GM23338 (cell line): Measurements from ENCODE around the gene ZER1. TPM values are rescaled to one million over a fixed set of nuclear protein-coding genes. Genes with fewer than 3 reads are reported as not detected.

Experiments used
- ATAC-seq: fragments of 200-7000 bp; cut with Tn5 transposase; 3 replicates; pipeline ENCODE4 v1.9.1; 2020
- DNase-seq: peaks from one replicate; pipeline ENCODE4 v3.0.0-alpha.2; 2015; ENCODE audit warnings: low spot score
- H2AFZ ChIP-seq: fragments of 200-600 bp; sonication (generic); 2 replicates; pipeline ENCODE4 v1.8.0; 2016; ENCODE audit warnings: antibody characterized with exemption, mild to moderate bottlenecking, moderate library complexity
- H3F3A ChIP-seq: fragments of 200-600 bp; sonication (generic); replicated peaks from 2 replicates; pipeline ENCODE4 v1.8.0; 2017; ENCODE audit warnings: antibody characterized with exemption, mixed run types, low read depth
- H3K27ac ChIP-seq: fragments of 200-600 bp; sonication (generic); 2 replicates; pipeline ENCODE4 v1.6.1; 2016; ENCODE audit warnings: low read depth
- H3K27me3 ChIP-seq: fragments of 200-600 bp; sonication (generic); 2 replicates; pipeline ENCODE4 v1.8.0; 2016; ENCODE audit warnings: mild to moderate bottlenecking, mixed run types, moderate library complexity; ENCODE audit not compliant: insufficient read depth
- H3K36me3 ChIP-seq: fragments of 200-600 bp; sonication (generic); 2 replicates; pipeline ENCODE4 v1.8.0; 2016; ENCODE audit warnings: mild to moderate bottlenecking; ENCODE audit not compliant: insufficient read depth
- H3K4me1 ChIP-seq: fragments of 200-600 bp; sonication (generic); 2 replicates; pipeline ENCODE4 v1.8.0; 2016; ENCODE audit warnings: mild to moderate bottlenecking, moderate library complexity; ENCODE audit not compliant: insufficient read depth
- H3K4me2 ChIP-seq: fragments of 200-600 bp; sonication (generic); 2 replicates; pipeline ENCODE4 v1.7.1; 2017; ENCODE audit warnings: mixed run types
- H3K4me3 ChIP-seq: fragments of 200-600 bp; sonication (generic); 2 replicates; pipeline ENCODE4 v1.6.1; 2016; ENCODE audit warnings: mixed run types
- H3K79me2 ChIP-seq: fragments of 200-600 bp; sonication (generic); replicated peaks from 2 replicates; pipeline ENCODE4 v1.8.0; 2017; ENCODE audit warnings: mild to moderate bottlenecking; ENCODE audit not compliant: insufficient read depth
- H3K9me2 ChIP-seq: fragments of 200-600 bp; sonication (generic); 2 replicates; pipeline ENCODE4 v1.8.0; 2017; ENCODE audit not compliant: insufficient read depth
- H4K20me1 ChIP-seq: fragments of 200-600 bp; sonication (generic); replicated peaks from 2 replicates; pipeline ENCODE4 v1.8.0; 2017; ENCODE audit warnings: mild to moderate bottlenecking; ENCODE audit not compliant: insufficient read depth
- H3K27ac Mint-ChIP-seq: 2 replicates; pipeline ENCODE4 v1.8.0; 2020; ENCODE audit warnings: inconsistent platforms, mild to moderate bottlenecking, moderate library complexity, mixed read lengths
- H3K27me3 Mint-ChIP-seq: 3 replicates; pipeline ENCODE4 v1.8.0; 2022; ENCODE audit warnings: low read depth, mild to moderate bottlenecking, moderate library complexity, mixed read lengths, inconsistent platforms; ENCODE audit not compliant: insufficient read depth, poor library complexity
- H3K36me3 Mint-ChIP-seq: 3 replicates; pipeline ENCODE4 v1.8.0; 2021; ENCODE audit warnings: low read depth, mild to moderate bottlenecking, inconsistent platforms, moderate library complexity, mixed read lengths
- H3K4me1 Mint-ChIP-seq: 3 replicates; pipeline ENCODE4 v1.8.0; 2020; ENCODE audit warnings: mild to moderate bottlenecking, inconsistent platforms, mixed read lengths
- H3K4me3 Mint-ChIP-seq: 3 replicates; pipeline ENCODE4 v1.8.0; 2021; ENCODE audit warnings: moderate library complexity, mild to moderate bottlenecking, inconsistent platforms, mixed read lengths
- H3K9me3 Mint-ChIP-seq: 3 replicates; pipeline ENCODE4 v1.8.0; 2020; ENCODE audit warnings: moderate library complexity, mild to moderate bottlenecking, inconsistent platforms, mixed read lengths
- CREB1 ChIP-seq: fragments of 250-450 bp; sonication (Bioruptor Pico); IDR thresholded peaks from 2 replicates; pipeline ENCODE4 v1.5.0; 2020; ENCODE audit warnings: low read depth, mild to moderate bottlenecking, moderate library complexity
- CTCF ChIP-seq, 2 experiments: fragments of 200-600 bp in 1 of 2; sonication (generic) in 1 of 2; conservative IDR thresholded peaks; 2 replicates each; pipeline versions ENCODE4 v1.5.1 to v1.6.1; 2016 to 2017; ENCODE audit warnings: antibody characterized with exemption in 2 of 2, low read depth in 2 of 2, mild to moderate bottlenecking in 2 of 2, moderate library complexity in 1 of 2
- ETS1 ChIP-seq: IDR thresholded peaks from 2 replicates; pipeline ENCODE4 v1.6.1; 2016; ENCODE audit warnings: antibody characterized with exemption
- NANOG ChIP-seq: IDR thresholded peaks from 2 replicates; pipeline ENCODE4 v1.6.1; 2016; ENCODE audit warnings: antibody characterized with exemption, borderline replicate concordance
- POLR2AphosphoS5 ChIP-seq: IDR thresholded peaks from 2 replicates; pipeline ENCODE4 v1.6.1; 2016; ENCODE audit warnings: antibody characterized with exemption, low read depth
- ZNF114 ChIP-seq: fragments of 250-450 bp; sonication (Bioruptor Pico); IDR thresholded peaks from 2 replicates; pipeline ENCODE4 v1.5.0; 2020; ENCODE audit warnings: mild to moderate bottlenecking, moderate library complexity
- polyA plus RNA-seq: library from polyadenylated mRNA; unstranded; fragments of >200 nt; fragmentation: Nextera tagmentation; extraction: Ambion mirVana; gene quantifications from 2 replicates; pipeline ENCODE4 v1.2.1, GENCODE V29; 2016
- total RNA-seq: library from RNA; depleted of rRNA; stranded (reverse); fragments of >200 nt; shearing (Covaris generic); gene quantifications from 2 replicates; pipeline ENCODE4 v1.2.3, GENCODE V29; 2014

ZER1 gene
- total and polyA plus RNA-seq, 2 experiments from 2014 or later = 7.0 to 23.9 TPM

- H4K20me1 ChIP-seq = 0 out of 2 replicates have a peak, but pooled peaks cover 2% of the 10 kb centered on the region
- Mint-ChIP-seq H3K4me3 (peak overlapping the region; percentile 83), H3K4me1 (peaks cover 5% of the 10 kb centered on the region; the same call in 1 of the 3 replicates), H3K9me3 (no peaks in the 10 kb centered on the region; the same call in 2 of the 3 replicates), H3K27me3 (peaks cover 21% of the 10 kb centered on the region), H3K27ac (no peak overlapping the region), H3K36me3 (no peaks in the 10 kb centered on the region; the same call in 2 of the 3 replicates)
- H2AFZ ChIP-seq = peak overlapping the region; percentile 96
- no peaks in the 10 kb centered on the region; the same call in 1 of the 2 replicates for H3K27me3 ChIP-seq
- peaks cover 5% of the 10 kb centered on the region; the same call in 1 of the 2 replicates for H3K4me1 ChIP-seq
- ATAC-seq (peak; percentile 35), DNase-seq (peak; percentile 72)
- peak overlapping the region; percentile 83 for H3K4me3 ChIP-seq
- TF ChIP-seq POLR2AphosphoS5 = 0 out of 2 replicates have a peak, but pooled peaks have one; percentile 8
- no peak for TF ChIP-seq CTCF (conservative IDR thresholded peaks at IDR 0.05; ENCODE audit: low read depth in 2 of 2)
- H3K4me2 ChIP-seq = peak overlapping the region; percentile 86
- H3K36me3 ChIP-seq = no peaks in the 10 kb centered on the region
- no peaks in the 10 kb centered on the region for H3K79me2 ChIP-seq
- peaks cover 27% of the 10 kb centered on the region for H3F3A ChIP-seq
- H3K27ac ChIP-seq = no peak overlapping the region
- H3K9me2 ChIP-seq = no peaks in the 10 kb centered on the region
Measured at GRCh38 chr9:128702949-128703615, 68.6 kb downstream of the ZER1 start.

- Histone ChIP-seq H3K9me2 (no peaks in the 10 kb centered on the region), H3F3A (peaks cover 32% of the 10 kb centered on the region), H2AFZ (peak within 1 kb of the TSS; percentile 96), H3K4me1 (peaks cover 5% of the 10 kb centered on the region; the same call in 1 of the 2 replicates), H3K27ac (0 out of 2 replicates have a peak within 1 kb of the TSS, but pooled peaks have one; percentile 39), H3K36me3 (no peaks in the 10 kb centered on the region), H4K20me1 (0 out of 2 replicates have a peak, but pooled peaks cover 2% of the 10 kb centered on the region), H3K4me3 (peak within 1 kb of the TSS; percentile 83), H3K79me2 (no peaks in the 10 kb centered on the region), H3K27me3 (no peaks in the 10 kb centered on the region; the same call in 1 of the 2 replicates), H3K4me2 (peak within 1 kb of the TSS; percentile 86)
- Mint-ChIP-seq H3K27ac (no peak within 1 kb of the TSS), H3K4me1 (peaks cover 5% of the 10 kb centered on the region; the same call in 1 of the 3 replicates), H3K27me3 (peaks cover 22% of the 10 kb centered on the region), H3K4me3 (peak within 1 kb of the TSS; percentile 83), H3K36me3 (peaks cover 4% of the 10 kb centered on the region), H3K9me3 (no peaks in the 10 kb centered on the region; the same call in 2 of the 3 replicates)
- peak; percentile 84 for TF ChIP-seq CTCF (conservative IDR thresholded peaks at IDR 0.05; ENCODE audit: low read depth in 2 of 2)
- no peak for TF ChIP-seq NANOG
- no peak for TF ChIP-seq CREB1 (CRISPR knock-in tag)
- TF ChIP-seq ETS1 = no peak
- TF ChIP-seq ZNF114 (CRISPR knock-in tag) = no peak
- TF ChIP-seq POLR2AphosphoS5 = peak; percentile 64; the same call in 1 of the 2 replicates
- peak; percentile 81 for ATAC-seq
- DNase-seq = peak; percentile 96
Measured at GRCh38 chr9:128702445-128702948, 69.2 kb downstream of the ZER1 start, which contains the start of gene PKN3. TSS of gene PKN3 (plus strand) at chr9:128702503. CDS start at chr9:128702916, 413 bp downstream.
